22Rv1 (cell line): ENCODE data around the gene FAM229A.

ENCODE experiments used
- ZFX ChIP-seq: fragments of 450-650 bp; IDR thresholded peaks from 2 replicates; pipeline ENCODE4 v1.6.1; 2017; ENCODE audit warnings: antibody characterized with exemption, borderline replicate concordance
- TF ChIP-seq, protein P1 (sequence below): fragments of 450-650 bp; IDR thresholded peaks from 2 replicates; pipeline ENCODE4 v1.5.1; 2017; ENCODE audit warnings: mild to moderate bottlenecking

DNA sequence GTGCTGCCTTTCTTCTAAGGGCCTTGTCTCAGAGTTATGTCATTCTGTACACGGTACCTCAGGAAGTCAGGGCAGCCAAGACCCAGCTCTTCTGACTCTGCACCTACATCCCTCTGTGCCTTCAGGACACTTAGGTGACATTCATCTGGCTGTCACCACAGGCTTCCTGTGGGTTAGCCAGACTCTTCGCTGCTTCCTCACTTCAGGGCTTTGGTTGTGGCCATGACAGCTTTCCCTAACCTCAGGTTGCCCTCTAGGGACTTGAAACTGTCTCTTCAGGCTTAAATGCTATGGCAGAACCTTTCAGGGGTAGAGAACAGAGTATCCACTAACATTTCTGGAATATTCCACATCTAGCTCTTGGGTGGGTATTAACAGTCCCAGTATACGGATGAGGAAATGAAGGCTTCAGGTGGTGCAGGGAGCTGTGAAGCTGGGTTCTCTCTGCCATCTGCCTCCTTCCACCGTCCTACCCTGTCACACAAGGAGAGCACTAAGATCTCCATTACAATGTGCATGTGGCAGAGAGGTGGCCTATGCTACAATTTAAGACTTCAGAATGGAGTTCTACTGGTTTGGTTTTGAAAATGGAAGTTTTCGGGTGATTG lies 10.0 kb upstream of the FAM229A start:
- TF ChIP-seq, protein P1, sequence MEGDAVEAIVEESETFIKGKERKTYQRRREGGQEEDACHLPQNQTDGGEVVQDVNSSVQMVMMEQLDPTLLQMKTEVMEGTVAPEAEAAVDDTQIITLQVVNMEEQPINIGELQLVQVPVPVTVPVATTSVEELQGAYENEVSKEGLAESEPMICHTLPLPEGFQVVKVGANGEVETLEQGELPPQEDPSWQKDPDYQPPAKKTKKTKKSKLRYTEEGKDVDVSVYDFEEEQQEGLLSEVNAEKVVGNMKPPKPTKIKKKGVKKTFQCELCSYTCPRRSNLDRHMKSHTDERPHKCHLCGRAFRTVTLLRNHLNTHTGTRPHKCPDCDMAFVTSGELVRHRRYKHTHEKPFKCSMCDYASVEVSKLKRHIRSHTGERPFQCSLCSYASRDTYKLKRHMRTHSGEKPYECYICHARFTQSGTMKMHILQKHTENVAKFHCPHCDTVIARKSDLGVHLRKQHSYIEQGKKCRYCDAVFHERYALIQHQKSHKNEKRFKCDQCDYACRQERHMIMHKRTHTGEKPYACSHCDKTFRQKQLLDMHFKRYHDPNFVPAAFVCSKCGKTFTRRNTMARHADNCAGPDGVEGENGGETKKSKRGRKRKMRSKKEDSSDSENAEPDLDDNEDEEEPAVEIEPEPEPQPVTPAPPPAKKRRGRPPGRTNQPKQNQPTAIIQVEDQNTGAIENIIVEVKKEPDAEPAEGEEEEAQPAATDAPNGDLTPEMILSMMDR, result no peak
- TF ChIP-seq ZFX, result no peak
